Uterus (tissue), 2 donors: Measurements from ENCODE around the gene G2E3.
"Not testable (repeated sequence)": the region's sequence is repeated elsewhere in the genome, so short reads cannot be mapped to it uniquely, and the experiment has no call there.

ENCODE experiments used
- CTCF ChIP-seq, 4 experiments: fragments of 200-600 bp in 2 of 4; fragments of 450-650 bp in 2 of 4; sonication (generic) in 2 of 4; IDR thresholded peaks; one replicate each; pipeline ENCODE4 v1.5.1; 2016 to 2019; ENCODE audit warnings: antibody characterized with exemption in 4 of 4, mild to moderate bottlenecking in 2 of 4, moderate library complexity in 1 of 4
- POLR2A ChIP-seq, 2 donors: fragments of 450-650 bp; IDR thresholded peaks; one replicate each; pipeline ENCODE4 v1.6.1; 2016; ENCODE audit warnings: antibody characterized with exemption in 2 of 2, mild to moderate bottlenecking in 1 of 2, moderate library complexity in 1 of 2

DNA sequence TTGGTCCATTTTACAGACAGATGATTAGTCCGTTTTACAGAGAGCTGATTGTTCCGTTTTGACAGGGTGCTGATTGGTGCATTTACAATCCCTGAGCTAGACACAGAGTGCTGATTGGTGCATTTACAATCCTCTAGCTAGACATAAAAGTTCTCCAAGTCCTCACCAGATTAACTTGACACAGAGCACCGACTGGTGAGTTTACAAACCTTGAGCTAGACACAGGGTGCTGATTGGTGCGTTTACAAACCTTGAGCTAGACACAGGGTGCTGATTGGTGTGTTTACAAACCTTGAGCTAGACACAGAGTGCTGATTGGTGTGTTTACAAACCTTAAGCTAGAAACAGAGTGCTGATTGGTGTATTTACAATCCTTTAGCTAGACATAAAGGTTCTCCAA is 12.2 kb upstream of the G2E3 start:
- TF ChIP-seq POLR2A, CTCF (IDR thresholded peaks at IDR 0.05): not testable (repeated sequence)
